ENCODE results near the gene TAS2R5. TPM values are rescaled to one million over a fixed set of nuclear protein-coding genes. Genes with fewer than 3 reads are reported as not detected.

TAS2R5 gene
- total RNA-seq, 1 experiment from 2014 or later = 0.92 TPM

DNA sequence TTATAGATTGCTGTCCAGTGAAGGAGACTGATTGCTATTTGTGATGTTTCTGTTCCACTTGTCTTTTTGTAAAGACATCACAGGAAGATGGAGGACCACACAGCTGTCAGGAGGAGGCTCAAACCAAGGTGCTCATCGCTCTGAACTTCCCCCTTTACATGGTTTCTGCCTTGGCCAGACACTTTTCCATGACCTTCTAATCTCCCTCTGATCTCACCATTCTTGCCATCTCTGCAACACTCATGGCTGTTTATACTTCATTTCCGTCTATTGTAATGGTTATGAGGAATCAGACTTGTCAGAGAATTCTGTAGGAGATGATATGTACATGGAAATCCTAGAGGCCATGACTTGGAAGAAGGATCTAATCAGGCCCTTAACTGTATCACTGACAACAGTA, 1.7 kb upstream of the TAS2R5 start:
- Mint-ChIP-seq H3K27me3 (ENCODE audit: low read depth) (no peaks in the 10 kb centered on the region), H3K9me3 (no peaks in the 10 kb centered on the region), H3K36me3 (ENCODE audit: insufficient read depth in 1 of 3, low read depth in 3 of 3) (peaks cover 2 to 8% (median 7%) of the 10 kb centered on the region in 3 experiments; a peak in 4 of 7 replicates), H3K4me3 (no peak overlapping the region), H3K4me1 (no peaks in the 10 kb centered on the region), H3K27ac (no peak overlapping the region)
- no peaks in the 10 kb centered on the region for H3K9me3 ChIP-seq (ENCODE audit: control insufficient read depth, low read depth, low read length)
- no peak overlapping the region for H2AFZ ChIP-seq (ENCODE audit: low read length)
- no peaks in the 10 kb centered on the region for H3K27me3 ChIP-seq (ENCODE audit: insufficient read depth, low read length)
- no peaks in the 10 kb centered on the region for H4K20me1 ChIP-seq (ENCODE audit: control insufficient read depth, insufficient read depth, insufficient read length)
- no peak overlapping the region for H3K9ac ChIP-seq (ENCODE audit: extremely low read depth, insufficient read length, low read length)
- no peak overlapping the region for H3T11ph ChIP-seq (ENCODE audit: low read length)
- no peak overlapping the region for H3K4me2 ChIP-seq (ENCODE audit: insufficient read depth, insufficient read length, low read length)
- H2BK15ac ChIP-seq (ENCODE audit: low read depth, low read length) = no peak overlapping the region
- H2BK20ac ChIP-seq (ENCODE audit: low read depth, low read length, poor library complexity, severe bottlenecking) = no peak overlapping the region
- H3K14ac ChIP-seq (ENCODE audit: insufficient read depth, low read length) = no peak overlapping the region
- H3K23ac ChIP-seq (ENCODE audit: insufficient read length, low read depth, low read length) = no peak overlapping the region
- H3K56ac ChIP-seq (ENCODE audit: insufficient read length, low read depth, low read length) = no peak overlapping the region
- H2BK12ac ChIP-seq (ENCODE audit: insufficient read length, low read depth, low read length) = no peak overlapping the region
- no CpG with 5 or more reads among the region's 2 CpGs for WGBS (ENCODE audit: extremely low coverage, insufficient read length, low lambda C conversion rate)
- H3K18ac ChIP-seq (ENCODE audit: insufficient read length, low read depth, low read length) = no peak overlapping the region
- no peaks in the 10 kb centered on the region for H3K4me1 ChIP-seq (ENCODE audit: insufficient read depth, low read length)
- TF ChIP-seq, protein P1, sequence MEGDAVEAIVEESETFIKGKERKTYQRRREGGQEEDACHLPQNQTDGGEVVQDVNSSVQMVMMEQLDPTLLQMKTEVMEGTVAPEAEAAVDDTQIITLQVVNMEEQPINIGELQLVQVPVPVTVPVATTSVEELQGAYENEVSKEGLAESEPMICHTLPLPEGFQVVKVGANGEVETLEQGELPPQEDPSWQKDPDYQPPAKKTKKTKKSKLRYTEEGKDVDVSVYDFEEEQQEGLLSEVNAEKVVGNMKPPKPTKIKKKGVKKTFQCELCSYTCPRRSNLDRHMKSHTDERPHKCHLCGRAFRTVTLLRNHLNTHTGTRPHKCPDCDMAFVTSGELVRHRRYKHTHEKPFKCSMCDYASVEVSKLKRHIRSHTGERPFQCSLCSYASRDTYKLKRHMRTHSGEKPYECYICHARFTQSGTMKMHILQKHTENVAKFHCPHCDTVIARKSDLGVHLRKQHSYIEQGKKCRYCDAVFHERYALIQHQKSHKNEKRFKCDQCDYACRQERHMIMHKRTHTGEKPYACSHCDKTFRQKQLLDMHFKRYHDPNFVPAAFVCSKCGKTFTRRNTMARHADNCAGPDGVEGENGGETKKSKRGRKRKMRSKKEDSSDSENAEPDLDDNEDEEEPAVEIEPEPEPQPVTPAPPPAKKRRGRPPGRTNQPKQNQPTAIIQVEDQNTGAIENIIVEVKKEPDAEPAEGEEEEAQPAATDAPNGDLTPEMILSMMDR (conservative IDR thresholded peaks at IDR 0.05) = no peak
- no peak overlapping the region for H3K4ac ChIP-seq (ENCODE audit: low read depth, low read length)
- H3K23me2 ChIP-seq (ENCODE audit: insufficient read length, low read depth, low read length, poor library complexity, severe bottlenecking) = no peaks in the 10 kb centered on the region
- H4K91ac ChIP-seq (ENCODE audit: insufficient read length, low read depth, low read length) = no peak overlapping the region
- H3K79me2 ChIP-seq (ENCODE audit: insufficient read depth, low read length) = no peaks in the 10 kb centered on the region
- H2BK5ac ChIP-seq (ENCODE audit: insufficient read length, low read length) = no peak overlapping the region
- no peak overlapping the region for H3K27ac ChIP-seq (ENCODE audit: insufficient read length, low read depth, low read length)
- no peak overlapping the region for H4K5ac ChIP-seq (ENCODE audit: insufficient read length, low read depth, low read length)
- no peak overlapping the region for H4K8ac ChIP-seq (replicated peaks; ENCODE audit: insufficient read length, low read depth, low read length)
- H2AK5ac ChIP-seq (ENCODE audit: insufficient read length, low read length) = no peak overlapping the region
- H3K79me1 ChIP-seq (ENCODE audit: insufficient read depth, low read depth, low read length, poor library complexity, severe bottlenecking) = no peaks in the 10 kb centered on the region
- no peak overlapping the region for H2BK120ac ChIP-seq (ENCODE audit: low read depth, low read length, poor library complexity, severe bottlenecking)
- no peak for DNase-seq

All from H9 (cell line).